HG02798 (cell line): ENCODE results near the gene NYNRIN.

Source experiments
- ATAC-seq: cut with Tn5 transposase; IDR thresholded peaks from one replicate; pipeline ENCODE4 v1.9.1; 2021; ENCODE audit warnings: mild to moderate bottlenecking; ENCODE audit not compliant: unreplicated experiment, poor library complexity

NYNRIN gene

GRCh38 chr14:24389226-24389848 lies 9.5 kb upstream of the NYNRIN start:
- no peak for ATAC-seq

- no peak for ATAC-seq
Measured at GRCh38 chr14:24390701-24391468, 7.9 kb upstream of the NYNRIN start.

GRCh38 chr14:24392325-24393091 lies 6.3 kb upstream of the NYNRIN start:
- ATAC-seq = no peak

GRCh38 chr14:24394275-24394674 lies 4.5 kb upstream of the NYNRIN start:
- ATAC-seq = no peak

GRCh38 chr14:24395609-24396582 lies 2.9 kb upstream of the NYNRIN start:
- ATAC-seq = no peak

- no peak for ATAC-seq
Measured at GRCh38 chr14:24397639-24398292, 1.0 kb upstream of the NYNRIN start.

GRCh38 chr14:24398293-24398652 lies 530 bp upstream of the NYNRIN start:
- no peak for ATAC-seq

- no peak for ATAC-seq
Measured at GRCh38 chr14:24399447-24399822, 632 bp downstream of the NYNRIN start.

- ATAC-seq = no peak
Measured at GRCh38 chr14:24399999-24400718, 1.4 kb downstream of the NYNRIN start.

- ATAC-seq = no peak
Measured at GRCh38 chr14:24401810-24402702, 3.3 kb downstream of the NYNRIN start.

- no peak for ATAC-seq
Measured at GRCh38 chr14:24403294-24403998, 4.6 kb downstream of the NYNRIN start.

- ATAC-seq = no peak
Measured at GRCh38 chr14:24404814-24405213, 6.0 kb downstream of the NYNRIN start.

GRCh38 chr14:24406416-24406815 lies 7.6 kb downstream of the NYNRIN start:
- no peak for ATAC-seq

- no peak for ATAC-seq
Measured at GRCh38 chr14:24407608-24408325, 9.0 kb downstream of the NYNRIN start.

- ATAC-seq = no peak
Measured at GRCh38 chr14:24408764-24409163, 10.0 kb downstream of the NYNRIN start.

- ATAC-seq = no peak
Measured at GRCh38 chr14:24409192-24409591, 10.4 kb downstream of the NYNRIN start.

- no peak for ATAC-seq
Measured at GRCh38 chr14:24409956-24410355, 11.2 kb downstream of the NYNRIN start.
